Measurements from ENCODE around the gene ZNF212. TPM values are rescaled to one million over a fixed set of nuclear protein-coding genes. Genes with fewer than 3 reads are reported as not detected.

ZNF212 gene
- 1 to 10 TPM; 5.3 to 6.1 TPM for total RNA-seq
- long read RNA-seq, donor 1, partial matches to known transcripts = 0 of 1 reads
- long read RNA-seq, donor 1, other reads (novel, unspliced or antisense) = 1 of 1 reads
- long read RNA-seq, donor 2, partial matches to known transcripts = 3 of 12 reads
- long read RNA-seq, donor 2, other reads (novel, unspliced or antisense) = 5 of 12 reads

DNA sequence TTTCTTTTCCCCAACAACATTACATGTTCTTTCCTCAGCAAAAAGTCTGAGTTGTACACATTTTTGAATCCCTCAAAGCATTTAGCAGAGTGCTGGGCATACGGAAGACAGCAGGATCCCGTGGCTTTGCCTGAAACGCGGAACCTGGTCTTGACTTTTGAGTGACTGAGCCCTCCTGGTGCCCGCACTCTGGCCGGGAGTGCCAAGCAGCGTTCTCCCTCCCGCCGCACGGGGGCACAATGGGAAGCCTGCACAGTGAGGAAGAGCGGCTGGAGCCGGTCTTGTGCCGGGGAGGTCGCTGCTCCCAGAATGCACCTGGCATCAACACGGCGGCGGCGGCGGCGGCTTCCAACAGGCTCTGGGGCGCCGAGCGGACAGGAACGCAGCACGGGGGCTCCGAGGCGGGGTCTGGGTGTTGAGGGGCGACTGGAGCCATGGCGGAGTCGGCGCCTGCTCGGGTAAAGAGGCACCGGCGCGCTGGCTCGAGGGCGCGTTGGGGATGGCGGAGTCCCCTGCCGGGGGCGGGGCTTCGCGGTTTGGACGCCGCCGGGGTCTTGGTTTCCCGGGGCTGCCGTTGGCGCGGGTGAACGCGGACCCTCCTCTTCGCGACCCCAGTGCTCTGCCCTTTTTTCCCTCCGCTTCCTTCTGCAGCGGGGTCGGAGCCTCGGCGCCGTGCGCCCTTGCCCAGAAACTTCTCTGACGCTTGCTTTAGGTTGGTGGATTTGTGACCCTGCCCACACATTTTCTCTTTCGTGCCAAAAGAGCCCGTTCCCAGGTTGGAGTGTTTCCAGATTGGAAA is at the start of gene ZNF212:
Gene ZNF212 (plus strand): TSS at position 307 of the 799 bp plus-strand sequence. CDS start 128 bp downstream, at position 435.
- intact Hi-C loops (cut with DNase I) = no loop called here
- peak; percentile 96 for DNase-seq (ENCODE audit: low spot score)

DNA sequence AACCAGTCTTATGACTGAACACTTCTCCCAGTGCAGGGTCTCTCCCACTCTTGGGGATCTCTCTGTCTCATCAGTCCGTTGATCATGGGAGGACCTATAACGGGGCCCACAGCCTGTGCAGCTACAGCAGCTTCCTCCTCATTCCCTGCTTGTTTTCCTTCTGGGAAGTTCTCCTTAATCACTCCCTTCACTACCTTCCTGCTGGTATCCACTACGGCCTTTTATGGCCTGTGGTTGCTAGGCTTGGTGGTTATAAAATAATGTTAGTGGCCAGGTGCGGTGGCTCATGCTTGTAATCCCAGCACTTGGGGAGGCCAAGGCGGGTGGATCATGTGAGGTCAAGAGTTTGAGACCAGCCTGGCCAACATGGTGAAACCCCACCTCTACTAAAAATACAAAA is 47.6 kb upstream of the ZNF212 start:
- intact Hi-C loops (cut with DNase I) = no loop called here
- DNase-seq (ENCODE audit: low spot score) = no peak

DNA sequence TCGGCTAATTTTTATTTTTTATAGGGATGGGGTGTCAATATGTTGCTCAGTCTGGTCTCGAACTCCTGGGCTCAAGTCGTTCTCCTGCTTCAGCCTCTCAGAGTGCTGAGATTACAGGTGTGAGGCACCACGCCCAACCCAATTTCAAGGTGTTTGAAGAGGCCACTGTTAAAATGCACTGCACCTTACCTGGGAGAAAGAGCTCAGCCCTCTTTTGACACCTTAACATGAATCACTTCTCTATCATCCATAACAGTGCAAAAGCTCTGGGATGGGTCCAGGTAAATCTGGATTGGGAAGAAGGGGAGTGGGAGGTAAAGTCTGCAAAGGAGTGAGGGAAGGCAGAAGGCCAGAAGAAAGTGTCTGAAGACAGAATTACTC is 44.7 kb upstream of the ZNF212 start:
- intact Hi-C loops (cut with DNase I) = no loop called here
- no peak for DNase-seq (ENCODE audit: low spot score)

DNA sequence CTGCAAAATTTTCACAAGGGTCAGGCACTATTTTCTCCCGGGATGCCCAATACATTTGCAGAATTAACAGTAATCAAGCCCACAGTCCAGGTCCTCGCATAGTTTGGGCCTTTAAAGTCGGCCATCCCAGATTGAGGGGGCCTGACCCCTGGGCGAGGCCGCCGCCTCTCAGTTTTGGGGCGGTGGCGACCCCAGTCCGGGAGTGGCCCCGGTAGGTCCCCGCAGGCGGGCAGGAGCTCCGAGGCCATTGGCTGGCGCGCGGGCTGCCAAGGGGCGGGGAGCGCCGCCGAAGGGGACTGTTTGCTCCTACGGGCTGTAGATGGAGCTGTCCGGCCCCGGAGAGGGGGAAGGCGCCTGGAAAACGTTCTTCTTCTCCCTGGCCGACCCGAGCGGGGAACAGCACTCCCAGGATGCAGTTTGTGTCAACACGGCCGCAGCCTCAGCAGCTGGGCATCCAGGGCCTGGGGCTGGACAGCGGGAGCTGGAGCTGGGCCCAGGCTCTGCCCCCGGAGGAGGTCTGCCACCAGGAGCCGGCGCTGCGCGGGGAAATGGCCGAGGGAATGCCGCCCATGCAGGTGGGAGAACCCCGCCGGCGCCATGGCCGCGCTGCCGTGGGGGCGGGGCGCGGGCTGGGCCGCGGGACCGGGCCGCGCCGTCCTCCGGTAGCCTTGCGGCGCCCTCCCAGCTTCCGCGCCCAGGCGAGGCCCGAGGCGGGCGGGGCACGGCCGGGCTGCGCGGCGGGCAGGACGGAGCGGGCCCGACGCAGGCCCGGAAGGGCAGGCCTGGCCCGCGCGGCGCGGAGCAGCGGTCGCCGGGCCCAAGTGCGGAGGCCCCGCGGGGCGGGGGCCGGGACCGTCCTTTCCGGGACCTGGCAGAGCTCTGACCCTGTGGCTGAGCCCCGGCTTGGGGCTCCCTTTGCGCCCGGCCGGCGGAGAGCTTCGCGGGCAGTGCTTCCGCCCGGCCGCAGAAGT is 44.0 kb upstream of the ZNF212 start, which contains the start of gene ZNF282:
Gene ZNF282 (plus strand): TSS at position 367 of the 971 bp plus-strand sequence. CDS start 44 bp downstream, at position 411.
- intact Hi-C loops (cut with DNase I) = no loop called here
- DNase-seq (ENCODE audit: low spot score) = peak; percentile 97

DNA sequence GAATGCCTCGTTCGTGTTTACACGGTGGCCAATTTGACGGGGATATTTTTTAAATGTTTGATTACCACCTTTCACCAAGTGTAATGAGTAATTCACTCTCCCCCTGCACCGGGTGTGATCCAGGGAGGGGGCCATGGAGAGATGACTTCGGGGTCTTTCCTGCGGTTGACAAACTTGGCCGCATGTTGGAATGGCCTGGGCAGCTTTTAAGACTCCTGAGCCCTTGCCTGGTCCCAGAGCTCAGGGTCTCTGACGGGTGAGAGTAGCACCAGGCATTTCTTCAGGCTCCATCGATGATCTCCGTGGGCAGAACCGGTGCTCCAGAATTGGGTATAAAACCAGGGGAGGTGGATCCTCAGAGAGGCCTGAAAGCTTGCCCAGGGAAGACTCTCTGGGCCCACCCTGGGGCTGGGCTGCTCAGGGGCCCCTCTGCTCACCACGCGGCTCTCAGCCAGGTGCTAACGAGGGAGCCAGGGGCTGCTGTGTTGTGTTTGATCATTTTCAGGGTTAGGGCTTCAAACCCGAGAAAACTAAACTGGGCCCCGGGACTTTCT is 43.2 kb upstream of the ZNF212 start:
- no peak for DNase-seq (ENCODE audit: low spot score)
- intact Hi-C loops (cut with DNase I) = no loop called here

DNA sequence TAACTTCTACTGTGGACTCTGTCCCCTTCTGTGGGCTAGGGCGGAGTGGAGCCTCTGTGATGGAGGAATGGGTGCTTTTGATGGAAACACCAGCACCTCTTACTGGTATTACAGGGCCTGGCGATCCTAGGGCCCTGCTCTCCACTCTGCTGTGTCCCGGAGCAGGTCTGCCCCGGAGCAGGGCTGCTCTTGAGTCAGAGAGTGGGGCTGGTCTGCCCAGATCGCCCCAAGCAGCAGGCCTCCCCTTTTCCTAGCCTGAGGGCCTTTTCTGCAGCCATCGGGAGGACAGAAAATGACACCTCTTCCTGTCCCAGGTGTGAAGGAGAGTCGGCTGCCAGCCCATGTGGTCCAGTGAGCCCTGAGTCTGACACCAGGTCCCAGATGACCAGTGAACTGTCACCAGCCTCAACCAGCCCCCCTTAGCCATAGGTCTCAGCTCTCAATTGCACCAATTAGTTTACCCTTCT is 42.7 kb upstream of the ZNF212 start:
- intact Hi-C loops (cut with DNase I) = no loop called here
- DNase-seq (ENCODE audit: low spot score) = no peak

DNA sequence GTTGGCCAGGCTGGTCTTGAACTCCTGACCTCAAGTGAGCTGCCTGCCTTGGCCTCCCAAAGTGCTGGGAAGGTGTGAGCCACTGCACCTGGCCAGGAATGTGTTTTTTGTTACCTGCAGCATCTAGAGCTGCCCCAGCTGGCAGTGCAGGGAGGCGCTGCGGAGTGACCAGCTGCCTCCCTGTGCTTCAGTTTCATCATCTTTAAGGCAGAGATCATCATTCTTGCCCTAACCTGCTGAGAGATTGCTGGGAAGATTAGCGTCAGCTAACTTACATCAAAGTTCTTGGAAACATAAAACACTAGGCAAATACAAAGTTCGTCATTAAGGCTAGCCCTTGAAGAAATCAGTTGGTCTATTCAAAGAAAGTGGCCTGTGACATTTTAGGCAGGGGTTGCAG is 41.8 kb upstream of the ZNF212 start:
- intact Hi-C loops (cut with DNase I) = loop anchor here in 1 of 2 donors (2.0 kb wide), 1 partner anchor 65 kb away; the partner anchor contains the start of gene ZNF783
- DNase-seq (ENCODE audit: low spot score) = no peak

DNA sequence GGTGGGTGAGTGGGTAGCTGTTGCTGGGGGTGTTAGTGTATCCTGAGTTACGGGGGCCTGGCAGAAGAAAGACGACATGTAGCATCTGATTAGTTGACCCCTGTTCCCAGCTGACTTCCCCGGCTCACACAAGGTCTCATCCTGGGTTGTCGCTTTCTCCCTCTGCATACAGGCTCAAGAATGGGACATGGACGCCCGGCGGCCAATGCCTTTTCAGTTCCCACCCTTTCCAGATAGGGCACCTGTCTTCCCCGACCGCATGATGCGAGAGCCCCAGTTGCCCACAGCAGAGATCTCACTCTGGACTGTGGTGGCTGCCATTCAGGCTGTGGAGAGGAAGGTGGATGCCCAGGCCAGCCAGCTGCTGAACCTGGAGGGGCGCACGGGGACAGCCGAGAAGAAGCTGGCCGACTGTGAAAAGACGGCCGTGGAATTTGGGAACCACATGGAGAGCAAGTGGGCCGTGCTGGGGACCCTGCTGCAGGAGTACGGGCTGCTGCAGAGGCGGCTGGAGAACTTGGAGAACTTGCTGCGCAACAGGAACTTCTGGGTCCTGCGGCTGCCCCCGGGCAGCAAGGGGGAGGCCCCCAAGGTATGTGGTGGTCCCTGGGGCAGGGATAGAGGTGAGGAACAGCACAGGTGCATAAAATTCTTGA is 41.2 kb upstream of the ZNF212 start:
- DNase-seq (ENCODE audit: low spot score) = no peak
- intact Hi-C loops (cut with DNase I) = loop anchor here in 1 of 2 donors (2.0 kb wide), 1 partner anchor 65 kb away; the partner anchor contains the start of gene ZNF783

DNA sequence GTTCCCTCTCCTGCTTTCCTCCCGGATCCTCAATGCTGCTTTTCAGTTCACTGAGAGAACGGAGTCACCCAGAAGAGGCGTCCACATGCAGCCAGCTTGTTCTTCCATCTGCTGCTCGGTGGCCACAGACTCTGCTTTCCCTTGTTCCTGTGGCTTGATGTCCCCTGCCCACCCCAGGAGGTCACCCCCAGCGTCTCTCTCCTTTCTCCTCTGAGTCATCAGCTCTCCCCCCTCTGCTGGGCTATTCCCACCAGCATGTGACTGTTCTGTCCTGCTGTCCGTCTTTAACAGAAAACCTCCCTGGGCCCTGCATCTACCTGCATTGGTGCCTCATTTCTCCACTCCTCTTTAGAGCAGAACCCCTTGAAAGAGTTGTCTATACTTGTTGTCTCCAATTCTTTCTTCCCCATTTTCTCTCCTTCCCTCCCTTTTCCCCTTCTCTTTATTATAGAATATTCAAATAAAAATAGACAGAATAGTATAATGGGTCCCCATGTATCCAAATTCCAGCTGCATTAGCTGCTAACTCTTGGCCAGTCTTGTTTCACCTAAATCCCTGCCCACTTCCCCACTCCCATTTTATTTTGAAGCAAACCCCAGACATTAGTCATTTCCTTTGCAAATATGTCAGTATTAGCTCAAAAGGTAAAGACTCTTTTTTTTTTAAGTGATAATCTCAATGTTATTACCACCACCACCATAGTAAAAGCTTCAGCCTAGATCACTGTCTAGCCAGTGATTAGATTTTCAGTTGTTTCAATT is 40.0 kb upstream of the ZNF212 start:
- no peak for DNase-seq (ENCODE audit: low spot score)

DNA sequence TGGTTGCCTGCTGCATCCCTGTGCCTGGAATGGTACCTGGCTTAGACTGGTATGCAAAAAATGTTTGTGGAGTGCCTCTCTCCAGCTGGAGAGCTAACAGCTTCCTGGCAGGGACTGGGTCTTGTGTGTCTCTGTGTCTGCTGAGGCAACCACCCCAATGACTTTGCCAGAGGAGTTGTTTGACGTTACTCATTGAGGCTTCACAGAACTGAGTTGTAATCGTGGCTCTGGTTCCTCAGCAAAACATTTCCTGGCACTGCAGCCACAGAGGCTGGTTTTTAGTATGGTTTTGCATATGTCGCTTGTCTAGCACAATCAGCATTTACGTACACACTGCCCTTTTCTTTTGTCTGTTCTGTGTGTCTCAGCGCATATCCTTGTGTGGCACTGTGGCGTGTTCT is 36.6 kb upstream of the ZNF212 start:
- no peak for DNase-seq (ENCODE audit: low spot score)
- intact Hi-C loops (cut with DNase I) = no loop called here

More for the DNA sequence above, 40.0 kb upstream of the ZNF212 start:
- intact Hi-C loops (cut with DNase I) = loop anchor here in 1 of 2 donors (2.0 kb wide), 1 partner anchor 63 kb away; the partner anchor contains the start of gene ZNF783

DNA sequence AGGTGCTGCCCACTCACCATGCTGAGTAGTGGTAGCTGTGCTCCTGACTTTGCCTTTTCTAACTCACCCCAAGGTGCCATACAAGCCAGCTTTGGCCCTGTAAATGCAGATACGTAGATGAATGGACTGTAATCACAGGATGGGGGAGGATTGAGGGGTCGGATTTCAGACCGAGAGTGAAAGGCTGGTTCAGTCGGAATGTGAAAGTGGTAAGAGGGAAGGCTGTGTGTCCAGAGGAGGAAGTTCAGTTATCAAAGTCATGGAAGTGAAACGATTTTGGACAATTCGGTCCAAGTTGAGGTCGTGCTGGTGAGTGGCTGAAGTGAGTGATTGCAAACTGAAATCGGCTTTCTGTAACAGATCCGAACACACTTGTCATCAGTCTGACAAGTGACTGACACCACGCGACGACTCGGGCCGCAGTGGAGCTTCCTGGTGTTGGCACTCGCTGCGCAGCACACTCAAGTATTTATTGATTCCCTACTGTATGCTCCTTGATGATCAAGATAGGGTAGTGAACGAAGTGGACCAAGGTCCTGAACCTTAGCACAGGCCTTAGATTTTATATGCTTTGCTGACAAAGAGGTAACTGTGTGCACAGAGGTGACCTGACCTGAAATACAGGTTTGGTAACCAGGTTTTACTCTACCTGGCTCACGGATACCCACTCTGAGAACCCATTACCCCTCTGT is 33.6 kb upstream of the ZNF212 start:
- intact Hi-C loops (cut with DNase I) = no loop called here
- no peak for DNase-seq (ENCODE audit: low spot score)

DNA sequence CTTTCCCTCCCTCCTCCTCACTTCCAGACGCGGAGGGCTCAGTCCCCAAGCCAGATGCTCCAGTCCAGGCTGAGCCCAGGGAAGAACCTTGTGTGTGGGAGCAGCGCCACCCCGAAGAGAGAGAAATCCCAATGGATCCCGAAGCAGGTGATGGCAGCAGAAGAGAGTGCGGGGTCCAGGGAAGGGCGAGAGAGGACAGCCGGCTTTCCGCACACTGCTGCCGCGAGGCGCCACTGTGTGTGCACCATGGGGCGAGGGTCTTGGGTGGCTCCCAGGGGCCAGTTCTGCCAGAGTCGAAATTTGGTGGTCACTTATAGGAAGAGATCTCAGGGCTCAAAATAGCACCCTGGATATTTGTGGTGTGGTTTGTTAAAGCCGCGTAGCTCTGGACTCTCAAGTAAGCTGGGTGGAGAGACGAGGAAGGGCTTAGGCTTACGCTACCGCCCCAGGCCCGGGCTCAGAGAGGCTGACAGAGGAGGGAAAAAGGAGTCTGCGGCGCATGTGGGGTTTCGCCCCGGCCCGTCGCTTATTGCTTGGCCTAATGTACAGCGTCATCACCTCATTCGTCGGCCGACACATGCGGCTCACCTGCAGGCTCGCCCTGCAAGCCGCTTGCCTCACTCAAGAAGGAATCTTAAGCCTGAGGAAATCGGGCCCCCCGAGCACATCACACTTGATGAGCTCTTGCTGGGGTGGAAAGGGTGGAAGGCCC is 32.0 kb upstream of the ZNF212 start:
- DNase-seq (ENCODE audit: low spot score) = no peak
- intact Hi-C loops (cut with DNase I) = no loop called here

DNA sequence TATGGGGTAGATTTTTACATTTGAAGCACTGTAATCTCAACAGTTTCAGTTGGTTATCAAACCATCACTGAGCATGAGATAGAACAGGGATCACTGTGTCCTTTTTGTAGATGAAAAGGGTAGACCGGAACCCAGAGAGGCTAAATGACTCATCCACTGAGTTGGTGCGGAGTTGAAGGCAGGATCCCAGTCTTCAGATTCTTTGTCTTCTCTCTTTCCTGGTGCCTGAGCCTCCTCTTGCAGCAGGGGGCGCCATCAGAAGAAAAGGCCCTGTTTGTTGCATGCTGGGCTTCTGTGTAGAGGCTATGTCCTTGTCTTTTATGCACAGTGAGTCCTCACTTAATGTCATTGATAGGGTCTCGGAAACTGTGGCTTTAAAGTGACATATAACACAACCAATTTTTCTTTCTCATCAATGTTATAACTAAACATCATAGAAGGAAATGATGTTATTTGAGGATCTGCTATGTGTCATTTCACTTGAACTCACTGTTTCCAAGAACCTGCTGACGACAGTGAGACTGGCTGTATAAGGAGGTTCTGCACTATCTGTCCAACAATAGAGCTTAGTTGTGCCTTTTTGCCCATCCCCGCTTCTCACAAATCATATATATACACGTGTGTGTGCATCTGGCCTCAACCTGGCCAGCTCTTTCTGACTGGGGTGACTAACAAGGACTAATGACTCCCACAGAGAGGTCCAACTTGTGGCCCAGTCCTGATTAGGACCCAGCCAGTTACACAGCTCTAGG is 29.8 kb upstream of the ZNF212 start:
- intact Hi-C loops (cut with DNase I) = no loop called here
- DNase-seq (ENCODE audit: low spot score) = no peak

DNA sequence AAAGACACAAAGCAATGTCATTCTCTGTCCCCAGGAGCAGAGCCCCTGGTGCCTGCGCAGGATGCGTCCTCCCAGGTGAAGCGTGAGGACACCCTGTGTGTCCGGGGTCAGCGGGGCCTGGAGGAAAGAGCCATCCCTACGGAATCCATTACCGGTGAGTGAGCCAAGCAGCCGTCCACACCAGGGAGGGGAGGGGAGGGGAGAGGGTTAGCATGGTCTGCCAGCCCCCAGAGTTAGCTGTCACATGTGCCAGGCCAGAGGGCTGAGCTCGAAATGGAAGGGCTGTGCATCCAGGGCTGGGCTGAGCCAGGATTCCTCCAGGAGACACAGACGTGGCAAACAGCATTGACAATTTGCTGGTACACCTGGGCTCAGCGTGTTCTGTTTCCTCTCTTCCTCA is 28.9 kb upstream of the ZNF212 start:
- intact Hi-C loops (cut with DNase I) = no loop called here
- DNase-seq (ENCODE audit: low spot score) = no peak

DNA sequence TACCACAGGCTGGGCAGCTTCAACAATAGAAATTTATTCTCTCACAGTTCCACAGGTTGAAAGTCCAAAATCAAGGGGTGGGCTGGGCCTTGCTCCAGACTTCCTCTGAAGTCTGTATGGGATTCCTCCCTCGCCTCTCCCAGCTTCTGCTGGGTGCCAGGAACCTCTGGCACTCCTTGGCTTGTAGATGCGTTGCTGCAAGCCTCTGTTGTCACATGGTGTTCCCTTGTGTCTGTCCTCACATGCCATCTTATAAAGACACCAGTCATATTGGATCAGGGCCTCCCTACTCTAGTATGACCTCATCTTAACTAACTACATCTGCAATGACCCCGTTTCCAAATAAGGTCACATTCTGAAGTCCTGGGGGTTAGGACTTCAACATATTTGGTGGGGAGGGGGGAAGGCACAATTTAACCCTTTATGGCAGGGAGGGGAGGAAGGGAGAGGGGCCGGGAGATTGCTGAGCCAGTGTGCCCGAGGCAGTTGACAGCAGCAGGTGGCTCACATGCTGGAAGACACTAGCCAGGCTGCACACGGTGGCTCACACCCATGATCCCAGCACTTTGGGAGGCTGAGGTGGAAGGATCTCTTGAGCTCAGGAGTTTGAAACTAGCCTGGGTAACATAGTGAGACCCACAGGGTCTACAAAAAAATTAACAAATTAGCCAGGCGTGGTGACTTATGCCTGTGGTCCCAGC is 25.3 kb upstream of the ZNF212 start:
- DNase-seq (ENCODE audit: low spot score) = no peak
- intact Hi-C loops (cut with DNase I) = no loop called here
